ENCODE measurements around the gene CCDC149.

CCDC149 gene

GRCh38 chr4:24836661-24837242 is 76.1 kb downstream of the CCDC149 start:
- H2AFZ ChIP-seq (ENCODE audit: low read length) = no peak overlapping the region
- no peaks in the 10 kb centered on the region for H3K36me3 ChIP-seq (replicated peaks; ENCODE audit: insufficient read depth, low read length)
- no peaks in the 10 kb centered on the region for H3K79me2 ChIP-seq (ENCODE audit: low read length)
- no peaks in the 10 kb centered on the region for H4K20me1 ChIP-seq (ENCODE audit: insufficient read depth, low read length)
- no peaks in the 10 kb centered on the region for H3K27me3 ChIP-seq (replicated peaks; ENCODE audit: insufficient read depth, low read length)
- H3K9me2 ChIP-seq (replicated peaks; ENCODE audit: insufficient read depth, low read length) = no peaks in the 10 kb centered on the region
- no peaks in the 10 kb centered on the region for H3K4me1 ChIP-seq (ENCODE audit: low read length)
- H3K4me3 ChIP-seq (ENCODE audit: low read length) = no peak overlapping the region
- no peaks in the 10 kb centered on the region for H3K9me3 ChIP-seq (replicated peaks; ENCODE audit: insufficient read depth, low read length)
- H3K4me2 ChIP-seq (ENCODE audit: low read depth, low read length) = no peak overlapping the region
- no peak for DNase-seq
- no peaks in the 10 kb centered on the region for H3F3A ChIP-seq (ENCODE audit: insufficient read depth, low read length)
- TF ChIP-seq EZH2 (optimal IDR thresholded peaks at IDR 0.05; ENCODE audit: low read depth, low read length) = no peak
- TF ChIP-seq EZH2phosphoT487 (IDR thresholded peaks at IDR 0.05; ENCODE audit: low read length) = no peak
- TF ChIP-seq CTCF (IDR thresholded peaks at IDR 0.05; ENCODE audit: low read length) = no peak
- H3K9ac ChIP-seq (ENCODE audit: low read length) = no peak overlapping the region
- no peak overlapping the region for H3K27ac ChIP-seq (ENCODE audit: low read length)

GRCh38 chr4:24835696-24836095 is 77.1 kb downstream of the CCDC149 start:
- Histone ChIP-seq H3K4me1 (ENCODE audit: low read length) (no peaks in the 10 kb centered on the region), H3K27ac (ENCODE audit: low read length) (no peak overlapping the region), H3K27me3 (replicated peaks; ENCODE audit: insufficient read depth, low read length) (no peaks in the 10 kb centered on the region), H2AFZ (ENCODE audit: low read length) (no peak overlapping the region), H3K79me2 (ENCODE audit: low read length) (no peaks in the 10 kb centered on the region), H3K36me3 (replicated peaks; ENCODE audit: insufficient read depth, low read length) (no peaks in the 10 kb centered on the region), H3K9me2 (replicated peaks; ENCODE audit: insufficient read depth, low read length) (no peaks in the 10 kb centered on the region), H4K20me1 (ENCODE audit: insufficient read depth, low read length) (no peaks in the 10 kb centered on the region), H3F3A (ENCODE audit: insufficient read depth, low read length) (no peaks in the 10 kb centered on the region), H3K4me2 (ENCODE audit: low read depth, low read length) (no peak overlapping the region), H3K4me3 (ENCODE audit: low read length) (no peak overlapping the region), H3K9ac (ENCODE audit: low read length) (no peak overlapping the region), H3K9me3 (replicated peaks; ENCODE audit: insufficient read depth, low read length) (no peaks in the 10 kb centered on the region)
- no peak for TF ChIP-seq CTCF (IDR thresholded peaks at IDR 0.05; ENCODE audit: low read length)
- no peak for TF ChIP-seq EZH2 (optimal IDR thresholded peaks at IDR 0.05; ENCODE audit: low read depth, low read length)
- TF ChIP-seq EZH2phosphoT487 (IDR thresholded peaks at IDR 0.05; ENCODE audit: low read length) = no peak
- no peak for DNase-seq

GRCh38 chr4:24831637-24832036 is 81.2 kb downstream of the CCDC149 start:
- Histone ChIP-seq H3K4me2 (ENCODE audit: low read depth, low read length) (no peak overlapping the region), H3F3A (ENCODE audit: insufficient read depth, low read length) (no peaks in the 10 kb centered on the region), H3K27ac (ENCODE audit: low read length) (no peak overlapping the region), H3K4me1 (ENCODE audit: low read length) (no peaks in the 10 kb centered on the region), H3K36me3 (replicated peaks; ENCODE audit: insufficient read depth, low read length) (no peaks in the 10 kb centered on the region), H4K20me1 (ENCODE audit: insufficient read depth, low read length) (no peaks in the 10 kb centered on the region), H2AFZ (ENCODE audit: low read length) (no peak overlapping the region), H3K27me3 (replicated peaks; ENCODE audit: insufficient read depth, low read length) (no peaks in the 10 kb centered on the region), H3K79me2 (ENCODE audit: low read length) (no peaks in the 10 kb centered on the region), H3K9ac (ENCODE audit: low read length) (no peak overlapping the region), H3K4me3 (ENCODE audit: low read length) (no peak overlapping the region), H3K9me2 (replicated peaks; ENCODE audit: insufficient read depth, low read length) (no peaks in the 10 kb centered on the region), H3K9me3 (replicated peaks; ENCODE audit: insufficient read depth, low read length) (no peaks in the 10 kb centered on the region)
- TF ChIP-seq EZH2 (optimal IDR thresholded peaks at IDR 0.05; ENCODE audit: low read depth, low read length) (no peak), CTCF (IDR thresholded peaks at IDR 0.05; ENCODE audit: low read length) (no peak), EZH2phosphoT487 (IDR thresholded peaks at IDR 0.05; ENCODE audit: low read length) (no peak)
- DNase-seq = no peak
